OCI-LY7 (cell line): ENCODE data around the gene PTDSS2. TPM values are rescaled to one million over a fixed set of nuclear protein-coding genes. Genes with fewer than 3 reads are reported as not detected.

Source experiments
- BruUV-seq: library from RNA; stranded (reverse); fragments of 400-500 nt; replicated peaks from 2 replicates; lab custom pipeline; 2021; lab: Mats Ljungman, UMichigan
- CTCF ChIA-PET: fragments of 300-600 bp; sonication (Branson Sonifier 250); formaldehyde crosslinking; loops from one replicate; lab custom pipeline; 2022; ENCODE audit warnings: antibody characterized with exemption; ENCODE audit not compliant: unreplicated experiment; lab: Charles Lee
- POLR2A ChIA-PET: fragments of 300-600 bp; sonication (Branson Sonifier 250); formaldehyde crosslinking; loops from one replicate; lab custom pipeline; 2022; ENCODE audit warnings: antibody characterized with exemption; lab: Charles Lee
- DNase-seq: peaks from one replicate; pipeline ENCODE4 v3.0.0-alpha.2; 2015; ENCODE audit warnings: low spot score
- H2AFZ ChIP-seq: fragments of 200-600 bp; sonication (generic), shearing (Covaris generic); 2 replicates; pipeline ENCODE4 v1.6.1; 2014; ENCODE audit warnings: mild to moderate bottlenecking, antibody characterized with exemption, low read length, moderate library complexity
- H3K27ac ChIP-seq: fragments of 200-600 bp; sonication (generic); 2 replicates; pipeline ENCODE4 v1.5.1; 2014; ENCODE audit warnings: mixed run types, low read depth, mild to moderate bottlenecking, moderate library complexity, low read length, inconsistent platforms; ENCODE audit not compliant: poor library complexity, severe bottlenecking
- H3K36me3 ChIP-seq: fragments of 200-600 bp; sonication (generic); 2 replicates; pipeline ENCODE4 v1.6.1; 2014; ENCODE audit warnings: mild to moderate bottlenecking, antibody characterized with exemption, low read length, moderate library complexity, mixed read lengths; ENCODE audit not compliant: insufficient read depth
- H3K4me1 ChIP-seq: fragments of 200-600 bp; sonication (generic); 2 replicates; pipeline ENCODE4 v1.5.1; 2014; ENCODE audit warnings: mild to moderate bottlenecking, low read length; ENCODE audit not compliant: insufficient read depth, poor library complexity, severe bottlenecking
- H3K4me2 ChIP-seq: fragments of 200-600 bp; sonication (generic); 2 replicates; pipeline ENCODE4 v1.6.1; 2014; ENCODE audit warnings: mild to moderate bottlenecking, low read length
- H3K4me3 ChIP-seq: fragments of 200-600 bp; sonication (generic); 2 replicates; pipeline ENCODE4 v1.5.1; 2014; ENCODE audit warnings: mild to moderate bottlenecking, low read depth, low read length; ENCODE audit not compliant: poor library complexity, severe bottlenecking
- H3K79me2 ChIP-seq: fragments of 200-600 bp; sonication (generic); 2 replicates; pipeline ENCODE4 v1.6.1; 2016; ENCODE audit warnings: low read depth, mild to moderate bottlenecking, low read length, moderate library complexity, mixed read lengths; ENCODE audit not compliant: insufficient read depth
- H3K9me2 ChIP-seq: fragments of 200-600 bp; sonication (generic); 2 replicates; pipeline ENCODE4 v1.6.1; 2016; ENCODE audit warnings: mild to moderate bottlenecking, low read length, mixed read lengths; ENCODE audit not compliant: insufficient read depth
- H3K9me3 ChIP-seq: fragments of 200-600 bp; sonication (generic); 2 replicates; pipeline ENCODE4 v1.6.1; 2014; ENCODE audit warnings: mild to moderate bottlenecking, mixed run types, low read length, mixed read lengths
- H4K20me1 ChIP-seq: fragments of 200-600 bp; sonication (generic); 2 replicates; pipeline ENCODE4 v1.6.1; 2014; ENCODE audit warnings: mild to moderate bottlenecking, antibody characterized with exemption, low read length, moderate library complexity, mixed read lengths; ENCODE audit not compliant: insufficient read depth
- CTCF ChIP-seq: fragments of 200-600 bp; sonication (generic); conservative IDR thresholded peaks from 2 replicates; pipeline ENCODE4 v1.5.1; 2014; ENCODE audit warnings: mild to moderate bottlenecking, antibody characterized with exemption, low read length, moderate library complexity, mixed read lengths
- EZH2phosphoT487 ChIP-seq: fragments of 200-600 bp; sonication (generic); IDR thresholded peaks from 2 replicates; pipeline ENCODE4 v1.6.1; 2018; ENCODE audit warnings: low read depth, borderline replicate concordance, mild to moderate bottlenecking, mixed run types, antibody characterized with exemption, low read length, moderate library complexity, mixed read lengths
- intact Hi-C: fragments of 100-400 bp; cut with micrococcal nuclease; formaldehyde crosslinking; loops from one replicate; pipeline ENCODE4 v1.10.0; 2022; ENCODE audit not compliant: unreplicated experiment
- total RNA-seq, 2 experiments: library from RNA; depleted of rRNA in 1 of 2; stranded (reverse); fragments of >200 nt in 1 of 2; shearing (Covaris generic) in 1 of 2; gene quantifications; 2 replicates each; pipeline ENCODE4 v1.2.3, GENCODE V29; 2014 to 2022

Gene PTDSS2
- total RNA-seq, 2 experiments from 2014 or later, result 27.8 to 32.7 TPM

GRCh38 chr11:474914-475506 lies 24.9 kb downstream of the PTDSS2 start:
- H4K20me1 ChIP-seq, result no peaks in the 10 kb centered on the region
- no peak overlapping the region for H2AFZ ChIP-seq
- no peak overlapping the region for H3K27ac ChIP-seq
- no peaks in the 10 kb centered on the region for H3K9me2 ChIP-seq
- no TSS peak for BruUV-seq
- no peak overlapping the region for H3K4me3 ChIP-seq
- TF ChIP-seq EZH2phosphoT487 (no peak), CTCF (no peak)
- no peaks in the 10 kb centered on the region for H3K4me1 ChIP-seq
- H3K4me2 ChIP-seq, result no peak overlapping the region
- DNase-seq, result no peak
- no peaks in the 10 kb centered on the region for H3K9me3 ChIP-seq
- POLR2A ChIA-PET, result no interaction called here
- intact Hi-C loops, result no loop called here
- no peaks in the 10 kb centered on the region for H3K36me3 ChIP-seq
- H3K79me2 ChIP-seq, result no peaks in the 10 kb centered on the region
- CTCF ChIA-PET, result no interaction called here

GRCh38 chr11:475941-476340 lies 25.9 kb downstream of the PTDSS2 start:
- BruUV-seq, result no TSS peak
- no peaks in the 10 kb centered on the region for H3K79me2 ChIP-seq
- no peaks in the 10 kb centered on the region for H3K4me1 ChIP-seq
- ChIA-PET CTCF (no interaction called here), POLR2A (no interaction called here)
- no peak overlapping the region for H3K4me2 ChIP-seq
- H3K9me2 ChIP-seq, result no peaks in the 10 kb centered on the region
- no peak overlapping the region for H3K27ac ChIP-seq
- intact Hi-C loops, result no loop called here
- no peaks in the 10 kb centered on the region for H3K9me3 ChIP-seq
- TF ChIP-seq CTCF, result no peak
- no peak overlapping the region for H3K4me3 ChIP-seq
- no peaks in the 10 kb centered on the region for H3K36me3 ChIP-seq
- H4K20me1 ChIP-seq, result no peaks in the 10 kb centered on the region
- DNase-seq, result no peak
- no peak overlapping the region for H2AFZ ChIP-seq

GRCh38 chr11:476416-476815 lies 26.3 kb downstream of the PTDSS2 start:
- CTCF ChIA-PET, result no interaction called here
- TF ChIP-seq CTCF (no peak), EZH2phosphoT487 (no peak)

More at GRCh38 chr11:476416-476815, 26.3 kb downstream of the PTDSS2 start:
- no peaks in the 10 kb centered on the region for H3K9me3 ChIP-seq
- H3K4me3 ChIP-seq, result no peak overlapping the region
- no peaks in the 10 kb centered on the region for H3K36me3 ChIP-seq
- no TSS peak for BruUV-seq
- H3K4me1 ChIP-seq, result no peaks in the 10 kb centered on the region
- no peak overlapping the region for H3K4me2 ChIP-seq
- no peak for DNase-seq
- H3K79me2 ChIP-seq, result no peaks in the 10 kb centered on the region
- intact Hi-C loops, result no loop called here
- no peak overlapping the region for H3K27ac ChIP-seq
- H4K20me1 ChIP-seq, result no peaks in the 10 kb centered on the region
- no peaks in the 10 kb centered on the region for H3K9me2 ChIP-seq
- no peak overlapping the region for H2AFZ ChIP-seq
- POLR2A ChIA-PET, result no interaction called here
